Adipocyte (in vitro differentiated cells): ENCODE results near the gene SSU72.
"Not testable (repeated sequence)": the region's sequence is repeated elsewhere in the genome, so short reads cannot be mapped to it uniquely, and the experiment has no call there.

Source experiments
- DNase-seq: peaks from one replicate; pipeline ENCODE4 v3.0.0-alpha.2; 2015; ENCODE audit warnings: low read depth
- H3K27me3 ChIP-seq: replicated peaks from 2 replicates; pipeline ENCODE4 v1.7.0; 2013; ENCODE audit warnings: mild to moderate bottlenecking, low read length, moderate library complexity; ENCODE audit not compliant: control insufficient read depth, insufficient read depth
- H3K36me3 ChIP-seq: 2 replicates; pipeline ENCODE4 v1.7.0; 2013; ENCODE audit warnings: low read length, mild to moderate bottlenecking, moderate library complexity; ENCODE audit not compliant: control insufficient read depth, insufficient read depth, severe bottlenecking
- H3K4me1 ChIP-seq: 2 replicates; pipeline ENCODE4 v1.7.0; 2013; ENCODE audit warnings: mild to moderate bottlenecking, low read length, moderate library complexity; ENCODE audit not compliant: control insufficient read depth, insufficient read depth
- H3K4me3 ChIP-seq: 2 replicates; pipeline ENCODE4 v1.7.0; 2013; ENCODE audit warnings: mild to moderate bottlenecking, low read length, moderate library complexity
- H3K9ac ChIP-seq: 2 replicates; pipeline ENCODE4 v1.7.0; 2013; ENCODE audit warnings: mild to moderate bottlenecking, low read length, moderate library complexity
- H3K9me3 ChIP-seq: 2 replicates; pipeline ENCODE4 v1.7.0; 2013; ENCODE audit warnings: mild to moderate bottlenecking, low read length, moderate library complexity; ENCODE audit not compliant: control insufficient read depth

Gene SSU72

GRCh38 chr1:1527092-1527816 lies 47.4 kb downstream of the SSU72 start:
- no peaks in the 10 kb centered on the region for H3K27me3 ChIP-seq
- H3K36me3 ChIP-seq, result peaks cover 39% of the 10 kb centered on the region
- DNase-seq, result no peak
- H3K9ac ChIP-seq, result no peak overlapping the region
- H3K9me3 ChIP-seq, result no peaks in the 10 kb centered on the region
- no peaks in the 10 kb centered on the region for H3K4me1 ChIP-seq
- no peak overlapping the region for H3K4me3 ChIP-seq

DNA sequence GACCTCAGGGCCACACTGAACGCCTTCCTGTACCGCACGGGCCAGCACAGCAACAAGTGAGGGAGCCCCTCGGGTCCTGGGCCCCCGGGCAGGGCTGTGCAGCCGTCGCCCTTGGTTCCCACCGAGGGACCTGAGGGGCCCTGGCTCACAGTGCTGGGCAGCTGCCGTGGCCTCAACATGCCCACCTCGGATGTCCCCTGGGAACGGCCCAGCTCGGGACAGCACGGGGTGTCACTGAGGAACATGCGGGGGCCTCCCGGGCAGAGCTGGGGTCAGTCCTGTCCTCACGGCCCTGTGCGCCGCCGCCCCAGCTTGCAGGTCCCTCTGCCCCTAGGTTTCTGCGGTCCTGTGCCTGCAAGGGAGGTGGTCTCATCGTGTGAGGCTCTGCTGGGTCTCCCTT lies 48.2 kb downstream of the SSU72 start:
- not testable (repeated sequence) for H3K4me3 ChIP-seq, H3K9me3 ChIP-seq, H3K9ac ChIP-seq, DNase-seq, H3K4me1 ChIP-seq, H3K27me3 ChIP-seq
- H3K36me3 ChIP-seq, result peaks cover 41% of the 10 kb centered on the region

- not testable (repeated sequence) for DNase-seq, H3K9me3 ChIP-seq, H3K4me3 ChIP-seq, H3K4me1 ChIP-seq, H3K9ac ChIP-seq, H3K27me3 ChIP-seq
- H3K36me3 ChIP-seq, result peaks cover 48% of the 10 kb centered on the region
Observed at GRCh38 chr1:1524750-1525383, 49.8 kb downstream of the SSU72 start.

DNA sequence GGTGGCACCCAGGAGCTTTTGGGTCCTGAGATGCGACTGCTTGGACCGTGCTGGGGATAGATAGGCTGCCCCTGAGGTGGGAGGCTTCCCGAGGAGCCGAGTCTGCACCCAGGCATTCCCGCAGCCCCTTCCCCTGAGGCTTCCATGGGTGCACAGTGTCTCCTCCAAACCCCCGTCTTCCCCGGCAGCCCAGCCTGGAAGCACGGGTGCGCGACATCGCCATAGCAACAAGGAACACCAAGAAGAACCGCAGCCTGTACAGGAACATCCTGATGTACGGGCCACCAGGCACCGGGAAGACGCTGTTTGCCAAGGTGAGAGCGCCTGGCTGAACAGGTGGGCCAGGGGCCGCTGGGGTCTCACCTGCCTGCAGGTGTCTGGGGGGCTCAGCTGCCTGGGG lies 51.0 kb downstream of the SSU72 start:
- H3K36me3 ChIP-seq, result peaks cover 38% of the 10 kb centered on the region
- H3K4me1 ChIP-seq, H3K4me3 ChIP-seq, H3K27me3 ChIP-seq, DNase-seq, H3K9me3 ChIP-seq, H3K9ac ChIP-seq: not testable (repeated sequence)

- H3K27me3 ChIP-seq, H3K4me1 ChIP-seq, DNase-seq, H3K4me3 ChIP-seq, H3K9me3 ChIP-seq, H3K9ac ChIP-seq: not testable (repeated sequence)
- peaks cover 35% of the 10 kb centered on the region for H3K36me3 ChIP-seq
Observed at GRCh38 chr1:1523226-1523625, 51.4 kb downstream of the SSU72 start.

GRCh38 chr1:1522536-1522935 lies 52.1 kb downstream of the SSU72 start:
- not testable (repeated sequence) for H3K4me1 ChIP-seq, H3K9ac ChIP-seq, H3K4me3 ChIP-seq, H3K9me3 ChIP-seq, H3K27me3 ChIP-seq, DNase-seq
- peaks cover 33% of the 10 kb centered on the region for H3K36me3 ChIP-seq

DNA sequence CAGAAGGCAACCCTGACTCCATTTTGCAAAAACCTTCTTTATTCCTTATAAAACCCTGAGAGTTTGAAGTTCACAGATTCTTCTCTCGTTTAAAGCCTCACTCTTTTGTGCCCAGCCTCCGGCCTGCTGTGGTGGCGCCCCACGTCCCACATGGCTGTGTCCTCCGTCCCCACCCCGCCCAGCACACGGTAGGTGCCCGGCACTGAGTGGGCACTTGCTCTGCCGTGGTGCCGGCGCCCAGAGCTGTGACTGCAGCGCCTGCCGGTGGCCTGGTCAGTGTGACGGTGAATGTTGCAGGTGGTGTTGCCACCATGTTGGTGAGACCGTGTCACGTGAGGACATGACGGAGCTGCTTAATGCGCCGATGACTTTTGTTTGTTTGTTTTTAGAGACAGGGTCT lies 53.3 kb downstream of the SSU72 start:
- H3K4me3 ChIP-seq, result no peak overlapping the region
- H3K9ac ChIP-seq, result no peak overlapping the region
- no peaks in the 10 kb centered on the region for H3K9me3 ChIP-seq
- peaks cover 33% of the 10 kb centered on the region for H3K36me3 ChIP-seq
- H3K4me1 ChIP-seq, result no peaks in the 10 kb centered on the region
- H3K27me3 ChIP-seq, result no peaks in the 10 kb centered on the region
- DNase-seq, result no peak

DNA sequence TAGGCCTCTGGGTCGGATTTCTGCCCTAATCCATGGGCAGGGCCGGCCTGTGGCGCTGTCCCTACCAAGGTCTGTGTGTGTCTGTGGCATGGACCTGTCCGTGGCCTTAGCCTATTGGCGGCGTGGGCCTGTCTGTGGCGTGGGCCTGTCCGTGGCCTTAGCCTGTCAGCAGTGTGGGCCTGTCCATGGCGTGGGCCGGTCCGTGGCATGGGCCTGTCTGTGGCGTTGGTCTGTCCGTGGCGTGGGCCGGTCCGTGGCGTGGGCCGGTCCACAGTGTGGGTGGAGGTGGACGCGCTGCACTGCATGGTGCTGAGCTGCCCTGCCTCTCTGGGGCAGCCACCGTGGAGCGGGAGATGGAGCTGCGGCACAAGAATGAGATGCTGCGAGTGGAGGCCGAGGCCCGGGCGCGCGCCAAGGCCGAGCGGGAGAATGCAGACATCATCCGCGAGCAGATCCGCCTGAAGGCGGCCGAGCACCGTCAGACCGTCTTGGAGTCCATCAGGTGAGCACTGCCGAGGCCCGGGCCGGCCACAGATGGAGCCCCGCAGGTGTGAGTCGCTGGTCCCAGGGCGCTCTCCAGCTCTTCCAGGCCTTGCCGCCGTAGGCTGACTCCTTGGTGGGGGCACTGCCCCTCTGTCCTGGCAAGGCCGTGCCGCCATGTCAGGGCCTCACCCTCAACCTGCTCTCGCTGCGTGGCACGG lies 54.7 kb downstream of the SSU72 start:
- H3K4me1 ChIP-seq, result not testable (repeated sequence)

DNA sequence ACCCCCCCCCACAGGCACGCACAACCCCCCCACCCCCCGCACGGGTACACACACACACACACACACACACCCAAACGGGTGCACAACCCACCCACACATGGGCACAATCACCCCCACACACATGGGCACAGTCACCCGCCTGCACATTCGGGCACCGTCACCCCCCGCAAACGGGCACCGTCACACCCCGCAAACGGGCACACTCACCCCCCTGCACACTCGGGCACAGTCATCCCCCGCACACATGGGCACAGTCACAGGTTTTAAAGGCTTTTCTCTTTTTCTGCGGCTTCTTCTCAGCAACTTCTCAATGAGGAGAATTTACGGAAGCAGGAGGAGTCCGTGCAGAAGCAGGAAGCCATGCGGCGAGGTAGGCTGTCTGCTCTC lies 56.0 kb downstream of the SSU72 start:
- H3K4me3 ChIP-seq, H3K4me1 ChIP-seq, DNase-seq, H3K27me3 ChIP-seq, H3K9ac ChIP-seq, H3K9me3 ChIP-seq: not testable (repeated sequence)
- H3K36me3 ChIP-seq, result peaks cover 27% of the 10 kb centered on the region

More for the DNA sequence above, 54.7 kb downstream of the SSU72 start:
- peaks cover 29% of the 10 kb centered on the region for H3K36me3 ChIP-seq
- H3K9me3 ChIP-seq, H3K4me3 ChIP-seq, H3K9ac ChIP-seq, H3K27me3 ChIP-seq, DNase-seq: not testable (repeated sequence)

DNA sequence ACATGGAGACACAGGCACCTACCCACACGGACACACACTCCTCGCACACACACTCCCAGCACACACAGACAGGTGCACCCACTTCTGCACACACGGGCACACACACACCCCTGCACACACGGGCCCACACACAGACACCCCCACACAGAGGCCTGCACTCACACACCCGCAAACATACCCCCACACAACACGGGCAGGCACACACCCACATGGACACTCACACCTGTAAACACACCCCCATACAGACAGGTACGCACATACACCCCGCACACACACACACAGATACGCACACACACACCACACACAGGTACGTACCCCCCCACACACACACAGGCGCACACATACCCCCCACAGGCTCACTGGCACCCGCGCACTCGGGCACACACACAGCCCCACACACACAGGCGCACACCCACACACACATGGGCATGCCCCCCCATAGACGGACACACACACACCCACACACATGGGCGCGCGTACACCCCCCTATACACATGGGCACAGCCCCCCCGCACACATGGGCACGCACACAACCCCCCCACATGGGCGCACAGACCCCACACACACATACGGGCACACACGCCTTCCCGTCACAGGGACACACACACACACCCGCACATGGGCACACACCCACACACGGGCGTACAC lies 56.6 kb downstream of the SSU72 start:
- Histone ChIP-seq H3K4me3 (no peak overlapping the region), H3K36me3 (peaks cover 27% of the 10 kb centered on the region), H3K9ac (no peak overlapping the region), H3K4me1 (no peaks in the 10 kb centered on the region), H3K27me3 (no peaks in the 10 kb centered on the region), H3K9me3 (no peaks in the 10 kb centered on the region)
- no peak for DNase-seq

DNA sequence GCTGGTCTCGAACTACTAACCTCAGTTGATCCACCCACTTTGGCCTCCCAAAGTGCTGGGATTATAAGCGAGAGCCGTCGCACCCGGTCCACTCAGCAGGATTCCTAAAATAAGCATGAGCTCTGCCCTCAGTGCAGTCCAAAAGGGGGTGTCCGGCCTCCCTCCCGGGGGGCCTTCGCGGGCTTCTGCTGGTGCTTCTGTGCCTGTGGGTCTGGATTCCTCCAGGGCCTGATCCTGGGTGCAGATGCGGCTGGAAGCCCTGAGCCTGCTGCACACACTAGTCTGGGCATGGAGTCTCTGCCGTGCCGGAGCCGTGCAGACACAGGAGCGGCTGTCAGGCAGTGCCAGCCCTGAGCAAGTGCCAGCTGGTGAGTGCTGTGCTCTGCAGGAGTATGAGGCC lies 57.7 kb downstream of the SSU72 start:
- not testable (repeated sequence) for DNase-seq, H3K4me1 ChIP-seq, H3K9ac ChIP-seq, H3K9me3 ChIP-seq, H3K27me3 ChIP-seq, H3K4me3 ChIP-seq
- peaks cover 27% of the 10 kb centered on the region for H3K36me3 ChIP-seq
